GM12891 (cell line): ENCODE measurements around the gene HMCN2.
"Not testable (repeated sequence)": the region's sequence is repeated elsewhere in the genome, so short reads cannot be mapped to it uniquely, and the experiment has no call there.

ENCODE experiments used
- DNase-seq: peaks from one replicate; pipeline ENCODE4 v3.0.0; 2011; ENCODE audit warnings: low spot score; ENCODE audit not compliant: insufficient read length
- FAIRE-seq: peaks from 2 replicates; lab custom pipeline; 2011; peaks lifted over from hg19 to GRCh38; lab: Jason Lieb, UNC
- PAX5 ChIP-seq: IDR thresholded peaks from 2 replicates; pipeline ENCODE4 v1.6.1; 2011; ENCODE audit warnings: low read length, moderate library complexity, mild to moderate bottlenecking; ENCODE audit not compliant: insufficient read depth, severe bottlenecking
- POLR2A ChIP-seq: IDR thresholded peaks from 2 replicates; pipeline ENCODE4 v1.6.1; 2011; ENCODE audit warnings: low read depth, low read length, control low read depth
- POLR2AphosphoS5 ChIP-seq: IDR thresholded peaks from 2 replicates; pipeline ENCODE4 v1.6.1; 2011; ENCODE audit warnings: low read depth, low read length, control low read depth
- POU2F2 ChIP-seq: IDR thresholded peaks from 2 replicates; pipeline ENCODE4 v1.6.1; 2011; ENCODE audit warnings: low read depth, mild to moderate bottlenecking, control low read depth, low read length, moderate library complexity
- SPI1 ChIP-seq: IDR thresholded peaks from 2 replicates; pipeline ENCODE4 v1.6.1; 2011; ENCODE audit warnings: low read depth, low read length, control low read depth
- TAF1 ChIP-seq: IDR thresholded peaks from 2 replicates; pipeline ENCODE4 v1.6.1; 2011; ENCODE audit warnings: low read depth, low read length, control low read depth

The HMCN2 gene

GRCh38 chr9:130264414-130265350 lies 878 bp upstream of the HMCN2 start:
- FAIRE-seq: no peak
- no peak for DNase-seq
- TF ChIP-seq POLR2A (no peak), TAF1 (no peak), SPI1 (no peak), POLR2AphosphoS5 (no peak), POU2F2 (no peak), PAX5 (no peak)

- FAIRE-seq (no peak), DNase-seq (no peak)
- TF ChIP-seq TAF1 (no peak), SPI1 (no peak), POU2F2 (no peak), POLR2AphosphoS5 (no peak), PAX5 (no peak), POLR2A (no peak)
Measured at GRCh38 chr9:130266236-130267098, 907 bp downstream of the HMCN2 start.

DNA sequence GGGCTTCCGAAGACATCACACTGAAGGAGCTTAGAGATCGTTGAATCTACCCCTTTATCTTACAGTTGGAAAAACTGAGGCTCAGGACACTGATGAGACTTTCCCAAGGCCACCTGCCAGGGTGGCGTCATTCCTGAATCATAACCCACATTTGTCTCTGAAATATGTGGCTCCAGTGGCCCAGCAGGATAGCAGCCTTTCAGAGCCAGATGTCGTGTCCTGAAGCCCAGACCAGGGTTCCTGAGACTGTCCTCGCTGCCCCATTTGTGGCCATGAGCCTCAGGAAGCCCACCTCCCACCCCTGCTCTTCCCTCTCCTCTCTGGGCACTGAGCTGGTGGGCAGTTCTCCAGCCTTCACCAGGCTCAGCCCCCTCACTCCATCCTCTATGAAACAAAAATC lies 2.4 kb downstream of the HMCN2 start:
- DNase-seq (no peak), FAIRE-seq (no peak)
- TF ChIP-seq TAF1: no peak
- no peak for TF ChIP-seq SPI1

DNA sequence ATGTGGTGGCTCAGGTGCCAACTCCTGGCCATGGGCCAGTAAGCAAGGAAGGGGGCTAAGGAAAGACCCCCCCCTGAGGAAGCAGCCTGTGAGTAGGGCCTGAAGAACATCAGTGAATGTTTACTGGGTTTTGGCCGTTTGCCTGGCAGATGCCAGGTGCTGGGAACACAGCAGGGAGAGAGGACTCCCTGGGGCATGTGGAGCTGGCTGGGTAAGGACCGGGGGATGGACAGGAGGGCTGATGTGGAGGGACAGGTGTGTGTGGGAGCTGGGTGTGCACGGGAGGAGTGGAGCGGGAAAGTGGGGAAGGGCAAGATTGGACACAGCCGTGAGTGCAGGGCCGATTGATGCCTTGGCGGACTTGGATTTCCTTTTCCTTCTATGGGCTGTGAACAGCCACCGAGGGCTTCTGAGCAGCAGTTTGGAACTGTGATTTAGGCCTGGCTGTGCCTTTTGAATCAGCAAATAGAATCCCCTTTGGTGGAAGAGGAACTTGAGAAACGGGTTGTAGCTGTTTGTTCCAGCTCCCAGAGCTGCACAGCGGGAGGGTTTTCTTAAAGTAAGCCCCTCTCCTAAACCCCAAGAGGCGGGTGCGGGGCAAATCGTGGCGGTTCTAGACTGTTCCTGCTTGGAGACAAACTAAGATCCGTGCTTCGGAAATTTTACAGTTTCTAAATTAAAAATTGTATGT lies 3.1 kb downstream of the HMCN2 start:
- no peak for DNase-seq
- TF ChIP-seq POLR2A: no peak
- no peak for TF ChIP-seq SPI1
- TF ChIP-seq POLR2AphosphoS5: no peak
- no peak for TF ChIP-seq POU2F2
- no peak for TF ChIP-seq TAF1
- no peak for TF ChIP-seq PAX5
- FAIRE-seq: no peak

DNA sequence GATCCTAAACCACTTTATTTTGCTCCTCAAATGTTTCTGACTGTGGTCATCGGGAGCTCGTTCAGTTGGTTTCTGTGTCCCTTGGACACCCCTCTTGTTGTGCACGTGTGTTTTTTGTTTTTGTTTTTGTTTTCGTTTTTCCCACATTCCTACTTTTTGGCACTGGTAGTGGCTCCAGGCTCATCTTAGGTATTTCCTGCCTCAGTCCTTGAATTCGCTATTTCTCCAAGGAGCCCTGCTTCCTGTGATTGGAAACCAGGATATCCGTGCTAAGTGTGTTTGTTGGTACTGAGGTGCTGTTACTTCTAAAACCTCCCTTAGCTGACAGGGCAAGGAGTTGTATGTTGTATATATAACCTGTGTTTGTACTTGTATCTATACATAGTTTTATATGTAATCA lies 5.9 kb downstream of the HMCN2 start:
- TF ChIP-seq POLR2AphosphoS5 (no peak), POU2F2 (no peak), SPI1 (no peak), POLR2A (no peak), TAF1 (no peak), PAX5 (no peak)
- FAIRE-seq (no peak), DNase-seq (no peak)

DNA sequence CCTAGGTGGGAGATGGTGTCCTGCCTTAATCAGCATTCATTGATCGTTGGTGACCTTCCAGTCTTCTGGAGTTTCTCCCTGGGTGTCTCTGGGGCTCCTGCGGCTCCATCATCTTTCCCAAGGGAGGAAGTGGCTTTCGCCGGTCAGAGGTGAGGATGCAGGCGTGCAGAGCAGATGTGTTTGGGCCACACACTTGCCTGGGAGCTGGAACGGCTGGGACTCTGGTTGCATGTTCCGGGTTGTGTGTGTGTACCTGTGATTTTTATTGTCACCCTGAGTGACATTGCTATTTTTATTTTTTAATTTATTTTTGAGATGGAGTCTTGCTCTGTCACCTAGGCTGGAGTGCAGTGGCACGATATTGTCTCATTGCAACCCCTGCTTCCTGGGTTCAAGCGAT lies 9.6 kb downstream of the HMCN2 start:
- FAIRE-seq (no peak), DNase-seq (no peak)
- TF ChIP-seq TAF1 (no peak), POU2F2 (no peak), POLR2AphosphoS5 (no peak)

DNA sequence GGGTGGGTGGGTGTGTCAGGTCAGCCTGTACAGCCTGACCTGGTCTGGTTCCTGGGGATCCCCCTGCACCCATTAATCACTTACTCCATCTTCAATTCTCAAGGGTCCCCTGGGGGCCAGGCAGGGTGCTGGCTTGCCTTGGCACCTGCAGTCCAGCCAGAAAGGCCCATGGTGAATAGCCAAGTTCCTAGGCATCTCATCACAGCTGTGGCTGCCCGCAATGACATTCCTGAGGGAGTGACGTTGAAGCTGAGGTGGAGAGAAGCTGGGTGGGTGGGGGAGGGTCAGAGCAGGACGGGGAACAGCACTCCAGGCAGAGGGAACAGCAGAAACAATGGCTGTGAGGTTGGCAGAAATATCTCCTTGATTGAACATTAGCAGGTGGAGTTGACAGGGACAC lies 10.6 kb downstream of the HMCN2 start:
- DNase-seq (no peak), FAIRE-seq (no peak)
- TF ChIP-seq TAF1: no peak
- TF ChIP-seq POLR2AphosphoS5: no peak
- TF ChIP-seq PAX5: no peak
- TF ChIP-seq POLR2A: no peak
- TF ChIP-seq SPI1: no peak
- TF ChIP-seq POU2F2: no peak

DNA sequence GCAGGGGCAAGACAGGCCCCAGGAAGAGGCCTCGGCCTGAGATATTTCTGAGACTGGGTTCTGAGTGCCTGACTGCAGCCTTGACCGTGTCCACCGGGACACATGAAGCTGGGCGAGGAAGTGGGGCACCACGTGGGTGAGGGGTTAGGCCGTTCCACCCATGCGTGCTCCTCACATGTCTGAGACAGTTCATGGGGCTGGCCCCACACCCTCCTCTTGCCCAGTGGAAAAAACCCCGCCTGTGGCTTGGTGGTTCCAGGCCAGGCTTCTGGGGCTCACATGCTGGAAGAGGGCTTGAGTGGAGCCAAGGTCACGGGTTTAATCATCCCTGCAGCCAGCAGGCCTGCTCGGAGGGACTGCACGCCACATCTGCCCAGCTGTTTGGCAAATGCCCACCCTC lies 11.4 kb downstream of the HMCN2 start:
- TF ChIP-seq POLR2AphosphoS5 (no peak), SPI1 (no peak), POU2F2 (no peak), POLR2A (no peak), PAX5 (no peak), TAF1 (no peak)
- FAIRE-seq (no peak), DNase-seq (no peak)

DNA sequence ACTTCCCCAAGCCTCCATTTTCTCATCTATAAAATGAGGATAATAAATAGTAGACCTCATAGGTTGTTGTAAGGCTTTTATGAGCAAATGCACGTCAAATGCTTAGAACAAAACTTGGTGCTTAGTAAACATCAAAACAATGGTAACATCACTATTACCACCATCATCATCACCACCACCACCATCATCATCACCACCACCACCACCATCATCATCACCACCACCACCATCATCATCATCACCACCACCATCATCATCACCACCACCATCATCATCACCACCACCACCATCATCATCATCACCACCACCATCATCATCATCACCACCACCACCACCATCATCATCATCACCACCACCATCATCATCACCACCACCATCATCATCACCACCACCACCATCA lies 12.0 kb downstream of the HMCN2 start:
- not testable (repeated sequence) for DNase-seq, FAIRE-seq
